Cardiac fibroblast (primary cell): ENCODE data around the gene F10.
"Not testable (repeated sequence)": the region's sequence is repeated elsewhere in the genome, so short reads cannot be mapped to it uniquely, and the experiment has no call there.

Experiments
- DNase-seq, 2 donors: peaks; one replicate each; pipeline versions ENCODE4 v3.0.0 to v3.0.0-alpha.2; 2010; ENCODE audit warnings: low read depth in 2 of 2
- H3K4me3 ChIP-seq, 2 donors: replicated peaks in 1 of 2; 1 replicate in 1 of 2; 2 replicates in 1 of 2; pipeline ENCODE4 v1.5.1; 2011; ENCODE audit warnings: low read depth in 2 of 2, low read length in 2 of 2, mild to moderate bottlenecking in 2 of 2, moderate library complexity in 1 of 2
- TF ChIP-seq, protein P1 (sequence below): IDR thresholded peaks from one replicate; pipeline ENCODE4 v1.5.1; 2011; ENCODE audit warnings: low read depth, mild to moderate bottlenecking, low read length, inconsistent platforms

The F10 gene

DNA sequence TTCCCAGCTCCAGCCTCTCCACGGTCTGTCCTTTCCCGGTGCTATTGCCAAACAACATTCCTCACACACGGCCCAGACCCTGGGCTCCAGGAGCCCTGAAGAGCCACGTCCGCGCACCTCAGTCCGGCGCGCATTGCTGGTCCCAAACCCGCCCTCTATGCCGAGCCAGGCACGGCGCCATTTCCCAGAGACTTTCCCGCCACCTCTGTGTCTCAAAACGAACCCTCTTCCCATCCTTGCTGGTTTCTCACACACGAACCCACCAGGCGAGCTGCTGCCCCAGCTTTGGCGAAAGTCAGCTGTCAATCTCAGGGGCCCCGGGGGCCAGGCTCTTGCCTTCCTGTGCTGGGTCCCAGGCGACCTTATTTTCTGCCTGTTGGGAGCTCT, 45.0 kb upstream of the F10 start:
- no peak overlapping the region for H3K4me3 ChIP-seq
- no peak for DNase-seq
- TF ChIP-seq, protein P1, sequence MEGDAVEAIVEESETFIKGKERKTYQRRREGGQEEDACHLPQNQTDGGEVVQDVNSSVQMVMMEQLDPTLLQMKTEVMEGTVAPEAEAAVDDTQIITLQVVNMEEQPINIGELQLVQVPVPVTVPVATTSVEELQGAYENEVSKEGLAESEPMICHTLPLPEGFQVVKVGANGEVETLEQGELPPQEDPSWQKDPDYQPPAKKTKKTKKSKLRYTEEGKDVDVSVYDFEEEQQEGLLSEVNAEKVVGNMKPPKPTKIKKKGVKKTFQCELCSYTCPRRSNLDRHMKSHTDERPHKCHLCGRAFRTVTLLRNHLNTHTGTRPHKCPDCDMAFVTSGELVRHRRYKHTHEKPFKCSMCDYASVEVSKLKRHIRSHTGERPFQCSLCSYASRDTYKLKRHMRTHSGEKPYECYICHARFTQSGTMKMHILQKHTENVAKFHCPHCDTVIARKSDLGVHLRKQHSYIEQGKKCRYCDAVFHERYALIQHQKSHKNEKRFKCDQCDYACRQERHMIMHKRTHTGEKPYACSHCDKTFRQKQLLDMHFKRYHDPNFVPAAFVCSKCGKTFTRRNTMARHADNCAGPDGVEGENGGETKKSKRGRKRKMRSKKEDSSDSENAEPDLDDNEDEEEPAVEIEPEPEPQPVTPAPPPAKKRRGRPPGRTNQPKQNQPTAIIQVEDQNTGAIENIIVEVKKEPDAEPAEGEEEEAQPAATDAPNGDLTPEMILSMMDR: no peak

DNA sequence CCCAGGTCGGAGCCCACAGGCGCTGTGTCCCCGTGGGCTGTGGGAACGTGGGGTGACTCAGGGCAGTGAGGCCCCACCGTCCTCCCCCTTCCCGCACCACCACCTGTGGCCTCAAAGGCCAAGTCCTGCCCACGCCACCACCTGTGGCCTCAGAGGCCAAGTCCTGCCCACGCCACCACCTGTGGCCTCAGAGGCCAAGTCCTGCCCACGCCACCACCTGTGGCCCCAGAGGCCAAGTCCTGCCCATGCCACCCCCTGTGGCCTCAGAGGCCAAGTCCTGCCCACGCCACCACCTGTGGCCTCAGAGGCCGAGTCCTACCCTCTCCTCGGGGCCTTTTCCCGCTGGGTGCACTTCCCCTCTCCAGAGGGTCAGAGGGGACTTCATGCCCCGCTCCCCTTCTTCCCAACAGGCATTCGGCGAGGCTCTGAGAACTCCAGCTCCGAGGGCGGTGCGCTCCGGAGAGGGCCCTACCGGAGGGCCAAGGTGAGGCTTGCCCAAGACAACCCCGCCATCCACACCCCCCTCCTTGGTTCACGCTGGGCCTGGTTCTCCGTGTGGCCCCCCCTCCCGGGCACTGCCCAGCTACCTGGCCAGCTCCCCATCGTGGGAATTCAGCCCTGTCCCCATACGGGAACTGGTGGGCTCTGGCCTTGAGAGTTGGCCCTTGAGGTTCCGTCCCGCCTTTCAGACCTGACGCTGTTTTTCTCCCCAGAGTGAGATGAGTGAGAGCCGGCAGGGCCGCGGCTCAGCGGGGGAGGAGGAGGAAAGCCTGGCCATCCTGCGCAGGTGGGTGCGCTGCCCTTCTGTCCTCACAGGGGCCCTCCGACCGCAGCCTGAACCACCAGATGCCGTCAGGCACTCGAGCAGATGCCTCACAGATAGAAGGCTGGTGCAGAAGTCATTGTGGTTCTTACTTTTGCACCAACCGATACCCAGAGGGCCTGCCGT, 44.4 kb upstream of the F10 start:
- DNase-seq: no peak

DNA sequence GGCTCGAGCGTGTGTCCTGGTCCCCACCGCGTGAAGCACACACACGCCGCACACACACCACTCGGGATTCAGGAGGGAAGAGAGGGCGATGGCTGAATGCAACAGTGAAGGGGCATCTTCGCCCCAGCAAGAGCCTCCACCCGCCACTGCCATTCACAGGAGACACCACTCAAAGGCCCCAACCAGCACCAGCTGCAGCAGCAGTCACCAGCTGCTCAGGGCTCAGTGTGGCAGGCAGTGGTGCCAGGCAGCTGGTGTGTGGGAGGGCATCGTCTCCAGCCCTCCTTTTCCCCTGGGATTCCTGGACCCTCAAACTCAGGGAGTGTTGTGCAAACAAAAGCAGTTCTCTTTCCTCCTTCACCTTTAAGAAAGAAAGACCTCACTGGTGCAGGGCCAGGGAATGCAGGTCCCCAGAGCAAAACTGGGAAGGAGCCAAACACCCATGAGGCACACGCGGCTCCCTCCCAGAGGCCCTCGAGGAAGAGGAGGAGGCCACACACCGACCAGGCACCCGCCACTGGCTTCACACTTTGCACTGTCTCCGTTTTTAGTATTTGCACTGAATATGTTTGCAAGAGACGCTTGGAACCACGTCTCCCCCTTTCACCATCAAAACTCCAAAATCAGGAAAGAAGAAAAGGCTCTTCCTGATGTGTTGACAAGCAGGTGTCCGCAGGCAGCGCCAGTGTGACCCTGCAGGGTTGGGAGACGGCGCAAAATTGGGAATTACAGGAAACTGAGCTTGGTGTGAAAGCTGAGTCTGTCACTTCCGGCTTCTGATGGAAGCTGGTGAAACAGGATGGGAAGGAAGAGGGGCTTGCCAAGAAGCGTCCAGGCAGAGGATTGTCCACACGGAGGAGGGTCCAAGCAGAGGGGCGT, 43.5 kb upstream of the F10 start:
- DNase-seq: no peak
- TF ChIP-seq, protein P1: no peak
- H3K4me3 ChIP-seq: no peak overlapping the region

More for the DNA sequence above, 44.4 kb upstream of the F10 start:
- no peak overlapping the region for H3K4me3 ChIP-seq
- TF ChIP-seq, protein P1: no peak

DNA sequence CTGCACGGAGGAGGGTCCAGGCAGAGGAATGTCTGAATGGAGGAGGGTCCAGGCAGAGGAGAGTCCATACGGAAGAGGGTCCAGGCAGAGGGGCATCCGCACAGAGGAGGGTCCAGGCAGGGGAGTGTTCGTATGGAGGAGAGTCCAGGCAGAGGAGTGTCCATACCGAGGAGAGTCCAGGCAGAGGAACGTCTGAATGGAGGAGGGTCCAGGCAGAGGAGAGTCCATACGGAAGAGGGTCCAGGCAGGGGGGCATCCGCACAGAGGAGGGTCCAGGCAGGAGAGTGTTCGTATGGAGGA, 42.9 kb upstream of the F10 start:
- DNase-seq, H3K4me3 ChIP-seq: not testable (repeated sequence)

DNA sequence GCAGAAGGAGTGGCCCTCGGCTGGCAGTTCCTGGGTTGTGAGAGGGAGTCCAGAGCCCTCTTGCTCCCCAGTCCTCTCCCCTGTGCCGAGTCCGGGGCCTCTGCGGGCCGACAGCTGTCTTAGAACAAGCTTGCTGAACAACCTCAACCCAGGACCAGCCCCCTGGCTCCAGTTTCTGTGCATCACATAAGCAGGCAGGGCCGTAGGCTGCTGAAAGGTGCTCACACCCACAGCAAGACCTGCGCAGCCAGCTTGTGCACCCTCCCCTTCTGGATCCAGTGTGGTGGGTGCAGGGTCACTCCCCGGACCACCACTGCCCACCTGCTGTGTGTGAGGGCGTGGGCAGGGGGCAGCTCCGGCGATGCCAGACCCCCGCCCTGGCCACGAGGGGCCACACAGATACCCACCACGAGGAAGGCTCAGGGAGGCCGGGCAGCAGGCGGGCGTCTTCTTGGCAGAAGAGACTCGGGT, 42.2 kb upstream of the F10 start:
- TF ChIP-seq, protein P1: no peak
- H3K4me3 ChIP-seq: no peak overlapping the region
- no peak for DNase-seq

DNA sequence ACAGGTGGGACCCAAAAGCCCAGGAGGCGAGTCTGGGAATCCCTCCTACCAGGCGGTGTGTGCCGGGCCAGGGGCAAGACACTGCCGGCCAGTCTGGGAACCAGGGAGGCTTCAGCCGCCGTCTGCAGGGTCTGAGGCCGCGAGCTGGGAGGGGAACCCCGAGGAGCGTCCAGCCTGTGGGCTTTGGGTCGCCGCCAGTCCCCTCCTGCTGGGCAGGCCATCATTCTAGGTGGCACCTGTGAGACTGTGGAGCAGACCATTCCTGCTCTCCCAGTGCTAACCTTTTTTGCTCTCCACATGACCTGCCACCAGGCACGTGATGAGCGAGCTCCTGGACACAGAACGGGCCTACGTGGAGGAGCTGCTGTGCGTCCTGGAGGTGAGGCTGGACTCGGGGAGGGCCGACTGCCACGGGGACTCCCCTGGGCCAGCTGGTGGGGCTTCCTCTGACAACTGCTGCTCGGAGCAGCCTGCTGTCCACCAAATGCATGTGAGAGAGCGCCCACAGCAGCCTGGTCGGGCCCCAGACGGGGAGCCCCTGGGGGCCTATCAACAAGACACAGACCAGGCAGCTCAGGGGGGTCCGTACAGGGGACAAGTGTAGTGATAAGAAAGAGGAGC, 41.6 kb upstream of the F10 start:
- TF ChIP-seq, protein P1: no peak
- no peak overlapping the region for H3K4me3 ChIP-seq
- no peak for DNase-seq
